Motor neuron (in vitro differentiated cells): ENCODE measurements around the gene TRIM16. TPM values are rescaled to one million over a fixed set of nuclear protein-coding genes. Genes with fewer than 3 reads are reported as not detected.
"Not testable (repeated sequence)": the region's sequence is repeated elsewhere in the genome, so short reads cannot be mapped to it uniquely, and the experiment has no call there.

ENCODE experiments used
- ATAC-seq, 8 experiments: fragments of 200-7000 bp; cut with Tn5 transposase; replicated peaks in 6 of 8; 2 replicates each; pipeline ENCODE4 v1.8.0; 2021; ENCODE audit warnings: mild to moderate bottlenecking in 8 of 8, moderate library complexity in 8 of 8
- H3K27ac ChIP-seq, 2 donors: fragments of 250-450 bp; sonication (Bioruptor Pico); 2 replicates each; pipeline ENCODE4 v1.9.0; 2021; ENCODE audit warnings: antibody characterized with exemption in 2 of 2, mild to moderate bottlenecking in 2 of 2, moderate library complexity in 1 of 2
- H3K4me1 ChIP-seq, 2 donors: fragments of 250-450 bp; sonication (Bioruptor Pico); replicated peaks in 1 of 2; 2 replicates each; pipeline ENCODE4 v1.6.1; 2021; ENCODE audit warnings: antibody characterized with exemption in 2 of 2, mild to moderate bottlenecking in 2 of 2, moderate library complexity in 1 of 2
- H3K4me3 ChIP-seq, 5 donors: fragments of 250-450 bp; sonication (Bioruptor Pico); 2 replicates each; pipeline ENCODE4 v1.9.0; 2021; ENCODE audit warnings: antibody characterized with exemption in 5 of 5, mild to moderate bottlenecking in 5 of 5, moderate library complexity in 4 of 5
- WGBS, 10 experiments: fragments of 450-650 bp; shearing (Covaris generic); methylation state at CpG; one replicate each; pipeline ENCODE4 v1.0.0; 2022; 5-methylcytosine and 5-hydroxymethylcytosine counted together
- in situ Hi-C, 9 experiments: fragments of 400-800 bp; cut with MboI; loops; one replicate each; pipeline ENCODE4 v1.15.0; 2021; ENCODE audit warnings: low sequenced_read_pairs in 9 of 9, low pct_unique_long_range_greater_than_20kb in 2 of 9; ENCODE audit not compliant: unreplicated experiment in 9 of 9
- total RNA-seq, 8 experiments: library from RNA; unstranded; fragments of 300-600 nt; gene quantifications; 2 replicates each; pipeline versions ENCODE4 v1.2.3 to v1.2.4, GENCODE V29; 2022

TRIM16 gene
- 10 to 100 TPM; 17.0 to 49.1 (median 34.9) TPM for total RNA-seq

DNA sequence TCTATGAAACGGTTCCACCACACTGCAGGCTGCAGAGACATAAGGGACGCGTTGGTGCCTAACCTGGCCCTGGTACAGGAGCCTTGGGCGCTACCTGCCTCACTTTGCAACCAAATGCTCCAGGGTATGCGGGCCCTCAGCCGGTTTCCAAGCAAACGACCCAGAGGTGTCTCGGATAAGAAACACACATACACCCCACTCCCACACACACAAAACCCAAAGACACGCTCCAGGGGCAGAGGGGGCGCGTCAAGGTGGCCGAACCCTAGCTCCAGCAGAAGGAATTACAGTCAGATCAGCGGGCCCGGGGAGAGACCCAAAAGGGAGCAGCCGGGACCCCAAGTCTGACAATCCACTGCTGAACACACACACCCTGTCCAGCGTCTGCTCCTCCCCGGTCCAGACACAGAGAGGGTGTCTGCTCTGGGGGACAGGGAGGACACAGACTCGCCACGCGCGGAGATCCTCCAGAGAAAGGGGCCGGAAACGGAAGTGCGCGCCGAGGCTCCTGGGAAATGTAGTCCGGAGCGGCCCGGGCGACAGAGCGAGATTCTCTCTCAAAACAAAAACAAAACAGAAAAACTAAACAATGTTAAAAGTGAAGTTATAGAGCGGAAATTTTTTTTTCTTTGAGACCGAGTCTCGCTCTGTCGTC lies at the start of gene TRIM16:
Gene TRIM16 (minus strand): TSS at position 488 of the 655 bp plus-strand sequence. CDS start 32,702 bp downstream, outside the sequence.
- ATAC-seq, result peak; percentile 98 to 100 (median 99)
- Histone ChIP-seq H3K4me3 (peak within 1 kb of the TSS; percentile 45 to 84 (median 60)), H3K27ac (peak within 1 kb of the TSS in 1 of 2 donors; percentile 53)
- in situ Hi-C loops, H3K4me1 ChIP-seq: not testable (repeated sequence)
- WGBS, 10 experiments, result 0 to 10% (median 3%) methylated on average over 2 to 3 of the region's 35 CpGs; no CpG with 5 or more reads in 6 of the 10 experiments

DNA sequence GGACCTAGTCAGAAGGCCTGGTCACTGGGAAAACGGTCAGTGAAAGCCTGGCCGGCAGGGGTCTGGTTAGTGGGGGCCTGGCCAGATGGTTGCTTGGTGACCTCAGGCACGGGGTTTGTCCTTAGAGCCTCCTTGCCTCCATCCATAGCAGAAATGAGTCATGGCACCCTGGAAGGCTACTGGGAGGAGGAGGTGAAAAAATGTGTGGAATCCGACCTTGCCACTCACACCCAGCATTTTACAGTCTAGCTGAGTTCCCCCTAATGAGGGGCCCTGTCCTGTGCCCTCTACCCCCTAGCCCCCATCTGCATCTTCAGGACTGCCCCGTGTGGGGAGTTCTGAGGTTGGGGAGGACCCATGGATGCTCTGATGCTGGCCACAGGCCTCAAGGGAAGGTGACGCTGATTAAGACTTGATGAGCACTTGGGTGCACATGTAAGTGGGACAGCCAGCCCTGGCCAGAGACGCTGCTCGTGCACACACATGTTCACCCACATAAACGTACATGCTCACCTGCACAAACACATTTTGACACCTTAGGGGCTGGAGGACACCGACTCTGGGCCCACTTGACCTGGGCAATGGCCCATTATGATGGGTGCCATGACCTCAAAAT lies 49.2 kb upstream of the TRIM16 start:
- H3K4me1 ChIP-seq, H3K27ac ChIP-seq, ATAC-seq, H3K4me3 ChIP-seq, in situ Hi-C loops: not testable (repeated sequence)
- WGBS, 10 experiments, result no CpG with 5 or more reads among the region's 10 CpGs

DNA sequence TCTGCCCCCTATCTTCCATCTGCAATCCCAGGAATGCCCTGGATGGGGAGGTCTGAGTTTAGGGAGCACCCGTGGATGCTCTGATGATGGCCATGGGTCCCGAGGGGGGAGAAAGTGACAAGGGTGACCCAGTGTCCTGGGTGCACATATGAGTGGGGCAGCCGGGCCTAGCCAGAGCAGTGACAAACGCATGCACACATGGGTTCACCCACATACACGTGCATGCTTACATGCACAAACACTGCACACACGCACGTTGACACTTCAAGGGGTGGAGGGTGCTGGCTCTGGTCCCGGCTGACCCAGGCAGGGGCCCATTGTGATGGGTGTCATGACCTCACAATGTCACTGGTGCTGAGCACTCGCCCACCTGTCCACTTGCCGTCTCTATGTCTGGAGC lies 47.8 kb upstream of the TRIM16 start, which contains the start of gene TBC1D26:
Gene TBC1D26 (plus strand): TSS at position 384 of the 400 bp plus-strand sequence. CDS start 3,066 bp downstream, outside the sequence.
- H3K4me1 ChIP-seq, H3K27ac ChIP-seq, in situ Hi-C loops, ATAC-seq, H3K4me3 ChIP-seq: not testable (repeated sequence)
- no CpG with 5 or more reads among the region's 10 CpGs for WGBS, 10 experiments

- H3K4me1 ChIP-seq, ATAC-seq, in situ Hi-C loops, H3K4me3 ChIP-seq, H3K27ac ChIP-seq: not testable (repeated sequence)
- WGBS, 10 experiments, result no CpG with 5 or more reads among the region's 14 CpGs
Observed at GRCh38 chr17:15730535-15730934, 46.4 kb upstream of the TRIM16 start.

GRCh38 chr17:15716601-15717563 lies 32.8 kb upstream of the TRIM16 start:
- 86 to 100% (median 95%) methylated on average over 1 to 4 of the region's 11 CpGs; no CpG with 5 or more reads in 5 of the 10 experiments for WGBS, 10 experiments
- H3K4me1 ChIP-seq, in situ Hi-C loops, ATAC-seq, H3K27ac ChIP-seq, H3K4me3 ChIP-seq: not testable (repeated sequence)

DNA sequence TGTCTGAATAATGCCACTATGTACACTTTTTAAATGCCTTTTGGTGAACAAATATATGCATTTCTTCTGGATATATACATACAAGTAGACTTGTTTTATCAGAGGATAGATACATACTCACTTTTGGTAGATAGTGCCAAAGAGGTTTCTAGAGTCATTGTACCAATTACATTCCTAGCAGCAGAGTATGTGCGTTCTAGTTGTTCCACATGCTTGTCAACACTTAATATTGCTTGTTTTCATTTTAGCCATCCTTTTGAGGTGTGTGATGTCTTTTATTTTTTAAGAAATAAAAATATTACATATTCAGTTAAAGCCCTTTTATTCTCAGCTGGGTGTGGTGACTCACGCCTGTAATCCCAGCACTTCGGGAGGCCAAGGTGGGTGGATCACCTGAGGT lies 24.8 kb upstream of the TRIM16 start:
- H3K27ac ChIP-seq, in situ Hi-C loops, H3K4me1 ChIP-seq, H3K4me3 ChIP-seq, ATAC-seq: not testable (repeated sequence)
- 60 to 100% (median 88%) methylated on average over 1 to 3 of the region's 3 CpGs; no CpG with 5 or more reads in 7 of the 10 experiments for WGBS, 10 experiments

GRCh38 chr17:15704813-15705212 lies 20.7 kb upstream of the TRIM16 start:
- H3K27ac ChIP-seq, in situ Hi-C loops, H3K4me1 ChIP-seq, ATAC-seq, H3K4me3 ChIP-seq: not testable (repeated sequence)
- 80 to 100% (median 99%) methylated on average over 1 to 13 of the region's 32 CpGs for WGBS, 10 experiments

- ATAC-seq, in situ Hi-C loops, H3K4me1 ChIP-seq, H3K27ac ChIP-seq, H3K4me3 ChIP-seq: not testable (repeated sequence)
- WGBS, 10 experiments, result no CpG with 5 or more reads among the region's 33 CpGs
Observed at GRCh38 chr17:15704239-15704638, 20.1 kb upstream of the TRIM16 start.

GRCh38 chr17:15699937-15700336 lies 15.8 kb upstream of the TRIM16 start:
- H3K4me1 ChIP-seq, in situ Hi-C loops: not testable (repeated sequence)
- peak; percentile 29 to 46 (median 32) for ATAC-seq
- H3K4me3 ChIP-seq, result peak overlapping the region; percentile 37 to 54 (median 43)
- H3K27ac ChIP-seq, result peak overlapping the region in 1 of 2 donors; percentile 56
- no CpG with 5 or more reads among the region's 21 CpGs for WGBS, 10 experiments

- Histone ChIP-seq H3K27ac (peak within 1 kb of the TSS in 1 of 2 donors; percentile 56), H3K4me3 (peak within 1 kb of the TSS; percentile 37 to 54 (median 43))
- in situ Hi-C loops, H3K4me1 ChIP-seq: not testable (repeated sequence)
- WGBS, 10 experiments, result 0% methylated on average over 8 of the region's 44 CpGs; no CpG with 5 or more reads in 9 of the 10 experiments
- peak; percentile 95 to 99 (median 98) for ATAC-seq
Observed at GRCh38 chr17:15699413-15699924, 15.4 kb upstream of the TRIM16 start, which contains the start of gene ZNF286A. ZNF286A (plus strand) TSS chr17:15699752; CDS start chr17:15700330, 578 bp downstream.

DNA sequence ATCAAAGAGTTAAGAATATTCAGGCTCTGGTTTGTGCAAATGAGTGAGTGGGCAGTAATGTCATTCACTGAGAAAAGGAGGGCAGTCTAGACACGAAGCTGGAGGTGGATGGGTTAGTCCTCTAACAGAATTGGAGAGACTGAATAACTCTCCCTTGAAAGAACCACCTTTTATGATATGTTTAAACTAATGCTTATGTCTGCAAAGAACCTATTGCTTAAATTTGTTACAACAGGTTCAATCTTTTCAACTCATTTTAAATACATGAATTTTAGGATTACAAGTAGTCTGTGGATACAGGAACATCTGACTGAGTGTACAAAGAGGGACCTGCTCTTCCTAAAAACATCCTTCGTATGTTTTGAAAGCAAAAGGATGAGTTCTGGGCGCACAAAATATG lies 14.9 kb upstream of the TRIM16 start:
- ATAC-seq, result peak in 5 of 8 experiments; percentile 0 to 9 (median 1)
- peak overlapping the region; percentile 14 to 54 (median 22) for H3K4me3 ChIP-seq
- H3K4me1 ChIP-seq, in situ Hi-C loops, H3K27ac ChIP-seq: not testable (repeated sequence)
- no CpG with 5 or more reads among the region's 3 CpGs for WGBS, 10 experiments

DNA sequence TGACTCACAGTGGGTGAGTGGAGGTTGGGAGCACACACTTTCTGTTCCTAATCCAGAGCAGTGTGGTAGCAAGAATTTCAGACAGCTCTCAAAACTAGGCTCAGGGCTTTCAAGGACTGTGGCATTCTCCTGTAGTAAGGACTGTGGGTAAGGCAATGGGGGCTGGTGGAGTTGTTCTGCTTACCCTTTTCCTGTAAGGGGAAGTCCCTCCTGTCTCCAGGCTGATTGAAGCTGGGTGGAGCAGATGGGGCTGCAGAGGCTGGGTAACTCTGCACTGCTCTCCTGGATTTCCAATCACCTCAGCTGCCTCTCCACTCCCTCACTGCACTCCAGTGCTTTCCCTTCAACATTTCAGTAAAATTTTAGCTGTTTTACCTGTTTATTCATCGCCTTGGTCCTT lies 3.4 kb upstream of the TRIM16 start:
- ATAC-seq, H3K27ac ChIP-seq, in situ Hi-C loops, H3K4me1 ChIP-seq, H3K4me3 ChIP-seq: not testable (repeated sequence)
- WGBS, 10 experiments, result no CpG with 5 or more reads among the region's 1 CpG
